ENCODE measurements around the gene HDGFL3.
A peak's percentile ranks its signal among the peaks of the same experiment; 100 is the strongest.

The HDGFL3 gene

DNA sequence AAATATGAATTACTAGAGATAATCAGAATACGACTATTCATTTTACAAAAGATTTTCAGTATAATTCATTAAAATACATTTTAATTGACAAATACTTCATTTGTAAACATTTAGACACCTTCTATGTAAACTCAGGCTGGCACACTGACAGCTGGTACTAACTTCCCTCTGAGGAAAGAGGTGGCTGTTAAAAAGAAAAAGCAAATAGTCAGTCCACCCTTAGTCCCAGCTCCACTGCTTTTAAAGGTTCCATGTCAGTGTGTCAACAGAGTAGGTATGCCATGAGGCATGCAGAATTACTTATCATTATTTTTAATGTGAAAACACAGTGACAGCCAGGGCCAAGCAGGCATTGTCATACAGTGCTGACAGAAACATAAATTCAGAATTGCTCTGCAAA, 84.1 kb downstream of the HDGFL3 start:
- no peak for DNase-seq

DNA sequence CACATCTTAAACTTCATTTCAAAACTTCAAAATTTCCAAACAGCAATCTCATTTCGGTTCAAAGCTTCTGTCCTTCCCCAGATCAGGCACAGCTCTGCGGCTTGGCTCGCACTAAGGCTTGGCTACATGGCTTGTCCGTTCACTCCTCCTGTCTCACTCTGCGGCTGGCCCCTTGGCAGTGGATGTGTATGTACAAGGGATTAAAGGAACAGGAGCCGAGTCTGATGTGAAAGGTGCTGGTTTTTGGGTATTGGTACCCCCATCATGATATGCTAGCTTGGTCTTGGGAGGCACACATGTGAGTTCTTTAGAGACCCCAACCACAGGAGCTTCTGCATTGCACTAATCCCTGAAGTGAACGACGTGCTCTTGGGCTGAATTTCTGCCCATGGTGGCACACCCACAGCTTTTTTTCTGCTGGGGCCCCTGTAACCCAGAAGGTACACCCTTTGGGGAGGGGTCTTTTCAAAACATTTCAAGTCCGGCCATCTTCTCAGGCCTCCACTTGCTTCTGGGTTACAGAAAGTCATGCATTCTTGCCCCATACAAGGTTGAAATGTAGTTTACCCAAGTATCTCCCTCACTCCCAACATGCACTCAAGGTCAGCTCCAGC, 87.5 kb downstream of the HDGFL3 start:
- DNase-seq: no peak

DNA sequence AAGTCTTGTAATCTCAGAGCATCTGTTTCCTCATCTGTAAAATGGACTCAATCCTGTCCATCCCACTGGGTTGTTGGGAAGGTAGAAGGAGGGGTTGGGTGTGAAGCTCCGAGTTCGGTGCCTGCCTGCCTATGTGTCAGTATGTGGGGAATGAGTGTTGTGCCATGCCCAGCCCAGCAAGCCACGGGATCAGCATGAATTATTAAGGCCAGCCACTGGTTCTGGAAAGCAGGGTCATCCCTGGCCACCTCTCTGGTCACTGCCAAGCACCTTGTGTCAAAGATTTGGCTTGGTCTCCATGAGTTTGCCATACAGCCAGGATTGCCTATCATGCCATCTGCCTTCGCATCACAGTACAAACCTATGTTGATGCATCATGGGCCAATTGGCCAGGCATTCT, 88.7 kb downstream of the HDGFL3 start:
- DNase-seq: no peak

DNA sequence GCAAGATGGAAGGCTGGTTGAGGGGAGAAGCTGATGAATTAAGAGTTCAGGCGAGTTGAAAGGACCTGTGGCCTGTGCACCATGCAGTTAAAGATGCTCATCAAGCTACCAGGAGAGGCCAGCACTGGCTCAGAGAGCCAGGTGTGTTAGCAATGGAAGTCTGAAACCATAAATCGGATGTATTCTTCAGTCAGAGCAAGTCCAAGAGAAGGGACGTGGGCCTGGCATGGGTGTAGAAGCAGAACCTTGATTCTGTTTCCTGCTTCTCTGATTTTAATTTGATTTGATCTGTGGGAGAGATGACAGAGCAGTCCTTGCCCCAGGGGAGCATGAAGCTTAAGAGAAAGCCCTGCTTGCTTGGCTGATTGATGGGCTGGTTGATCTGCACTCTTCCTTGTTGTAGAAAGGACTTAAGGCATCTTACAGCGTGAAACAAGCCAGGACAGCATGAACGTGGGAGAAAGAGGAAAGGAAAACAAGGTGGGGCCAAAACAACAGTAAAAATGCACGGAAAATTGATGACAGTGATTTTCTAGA, 89.3 kb downstream of the HDGFL3 start:
- no peak for DNase-seq

DNA sequence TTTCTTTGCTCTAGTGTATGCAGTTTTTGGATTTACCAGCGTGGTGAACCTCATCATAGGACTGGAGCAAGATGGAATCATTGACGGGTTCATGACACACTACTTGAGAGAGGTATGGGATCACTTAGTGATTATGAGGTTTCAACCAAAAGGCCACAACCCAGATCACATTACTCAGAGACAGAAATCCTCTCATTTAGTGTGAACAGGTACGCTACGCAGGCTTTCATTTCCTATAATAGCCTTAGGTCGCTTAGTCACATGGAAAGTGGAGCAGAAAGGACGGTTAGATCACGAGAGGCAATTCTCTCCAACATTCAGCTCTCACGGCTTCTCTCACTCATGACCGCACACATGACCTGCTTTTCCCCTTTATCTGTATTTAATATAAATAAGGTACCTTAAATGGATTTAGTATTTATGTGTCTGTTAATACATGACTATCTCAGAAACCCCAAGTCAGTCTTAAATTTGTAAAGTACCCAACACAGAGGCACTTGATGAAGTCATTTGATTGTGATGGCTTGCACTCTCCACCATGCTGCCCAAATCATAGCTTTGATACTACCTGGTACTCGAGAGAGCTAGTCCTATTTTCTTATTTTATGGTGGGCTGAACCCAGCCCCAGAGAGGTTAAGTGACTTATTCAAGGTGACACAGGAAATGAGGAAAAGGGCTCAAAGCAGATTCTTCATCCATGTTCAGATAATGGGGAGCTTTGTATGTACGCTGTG, 91.6 kb downstream of the HDGFL3 start:
- DNase-seq: no peak

DNA sequence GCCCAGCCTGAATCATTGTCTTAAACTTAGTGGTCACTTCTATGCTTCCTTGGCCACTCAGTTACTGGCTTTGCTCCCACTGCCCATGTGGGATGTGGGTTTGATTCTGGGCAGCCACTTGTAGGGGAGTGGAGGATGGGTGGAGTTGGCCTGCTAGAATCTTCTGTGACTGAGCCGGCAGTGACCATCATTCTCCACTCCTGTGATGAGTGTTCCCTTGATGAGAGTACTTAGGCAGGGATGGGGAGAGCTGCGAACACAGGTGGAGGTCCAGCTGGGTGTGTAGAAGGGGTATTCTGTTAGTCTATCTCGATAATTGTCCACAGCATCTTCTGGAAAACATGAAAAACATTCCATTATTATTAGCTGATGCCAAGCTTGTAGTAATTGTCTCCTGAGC, 92.2 kb downstream of the HDGFL3 start:
- DNase-seq: no peak

DNA sequence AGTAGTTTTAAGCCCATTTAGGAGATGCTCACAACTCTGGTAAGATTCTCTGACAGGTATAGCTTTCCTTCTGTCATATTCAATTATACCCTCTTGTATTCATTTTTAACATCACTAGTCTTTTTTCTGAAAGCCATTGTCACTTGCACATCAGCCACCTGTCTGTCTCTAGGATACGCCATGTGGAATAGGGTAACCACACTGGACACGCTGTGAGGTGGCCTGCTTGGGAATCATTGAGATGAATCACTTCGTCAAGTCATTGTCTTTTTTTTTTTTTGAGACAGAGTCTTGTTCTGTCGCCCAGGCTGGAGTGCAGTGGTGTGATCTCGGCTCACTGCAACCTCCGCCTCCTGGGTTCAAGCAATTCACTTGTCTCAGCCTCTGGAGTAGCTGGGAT, 92.8 kb downstream of the HDGFL3 start:
- no peak for DNase-seq

DNA sequence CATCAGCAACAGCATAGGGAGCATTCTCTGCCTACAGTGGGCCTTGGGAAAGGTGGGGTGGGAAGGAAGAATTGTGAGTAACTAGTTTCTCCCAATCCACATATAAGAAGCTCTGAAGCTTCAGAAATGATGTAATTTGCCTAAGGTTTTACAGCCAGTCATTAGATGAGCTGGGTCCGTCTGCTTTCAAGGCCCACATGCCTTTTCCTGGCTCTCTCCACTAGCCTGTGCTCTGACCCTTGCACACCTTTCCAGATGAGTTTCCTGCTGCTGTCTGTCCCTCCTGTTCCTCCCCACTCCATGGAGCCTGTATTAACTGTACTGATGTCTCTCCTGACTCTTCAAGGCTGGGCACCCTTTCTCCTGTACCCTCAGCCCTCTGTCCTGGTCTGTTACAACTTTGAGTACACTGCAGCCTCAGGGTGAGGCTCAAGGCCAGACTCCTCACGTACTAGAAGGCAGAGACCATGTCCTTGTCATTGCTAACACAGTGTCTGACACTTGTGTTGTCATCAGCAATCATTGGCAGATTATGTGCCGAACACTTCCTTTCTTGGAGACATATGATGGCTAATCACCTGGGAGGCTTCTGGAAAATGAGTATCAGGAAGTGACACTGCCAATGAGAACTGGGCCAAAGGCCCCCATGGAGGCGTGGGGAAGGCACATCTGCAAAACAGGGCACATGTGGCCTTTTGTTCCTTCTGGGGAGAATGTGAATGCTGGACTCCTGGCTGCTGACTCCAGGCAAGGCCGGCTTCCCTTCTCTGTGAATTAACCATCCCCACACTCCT, 93.5 kb downstream of the HDGFL3 start:
- DNase-seq: no peak

DNA sequence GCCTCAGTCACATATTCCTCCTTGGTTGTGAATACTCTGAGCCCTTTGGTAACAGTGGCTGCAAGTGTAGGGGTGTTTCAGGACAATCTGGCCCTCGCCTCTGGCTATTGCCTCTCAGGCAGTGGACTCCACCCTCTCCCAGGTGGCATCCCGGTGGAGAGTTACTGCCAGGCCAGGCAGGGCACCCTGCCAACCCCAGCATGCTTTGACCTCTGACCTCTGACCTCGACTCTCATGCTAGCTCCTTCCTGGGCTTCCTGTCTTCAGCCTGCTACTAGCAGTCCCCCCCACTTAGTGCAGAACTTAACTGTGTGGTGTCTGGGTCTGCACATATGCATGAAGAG, 94.7 kb downstream of the HDGFL3 start:
- no peak for DNase-seq

DNA sequence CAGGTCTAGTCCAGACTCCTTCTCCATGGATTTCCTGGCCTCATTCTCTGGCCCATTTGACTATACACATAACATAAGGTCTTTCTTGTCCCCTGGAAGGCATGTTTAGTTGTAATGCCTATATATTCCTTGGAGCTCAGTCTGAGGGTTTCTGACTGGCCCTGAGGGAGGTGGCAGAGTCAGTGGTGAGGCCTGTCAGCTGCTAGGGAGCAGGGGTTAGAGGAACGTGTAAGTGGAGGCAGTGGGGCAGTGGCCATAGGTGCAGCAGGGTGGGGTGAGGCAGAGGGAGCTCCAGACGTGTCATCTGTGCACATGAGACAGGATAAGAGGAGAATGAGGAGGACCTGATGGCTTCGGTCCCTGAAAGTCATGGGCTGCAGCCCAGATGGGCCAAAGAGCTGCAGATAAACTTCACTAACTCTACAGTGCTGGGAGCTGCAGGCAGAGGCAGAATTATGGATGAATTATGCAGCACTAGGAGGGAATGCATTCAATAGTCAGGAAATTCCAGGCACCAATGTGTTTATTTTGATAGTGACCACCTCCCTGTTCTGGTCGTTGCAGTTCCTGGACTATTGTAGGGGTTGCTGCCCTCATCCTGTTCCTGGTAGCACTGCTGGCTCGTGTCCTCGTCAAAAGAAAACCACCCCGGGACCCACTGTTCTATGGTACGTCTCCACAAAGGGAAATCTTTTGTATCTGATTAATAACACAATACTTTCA, 95.2 kb downstream of the HDGFL3 start:
- no peak for DNase-seq

DNA sequence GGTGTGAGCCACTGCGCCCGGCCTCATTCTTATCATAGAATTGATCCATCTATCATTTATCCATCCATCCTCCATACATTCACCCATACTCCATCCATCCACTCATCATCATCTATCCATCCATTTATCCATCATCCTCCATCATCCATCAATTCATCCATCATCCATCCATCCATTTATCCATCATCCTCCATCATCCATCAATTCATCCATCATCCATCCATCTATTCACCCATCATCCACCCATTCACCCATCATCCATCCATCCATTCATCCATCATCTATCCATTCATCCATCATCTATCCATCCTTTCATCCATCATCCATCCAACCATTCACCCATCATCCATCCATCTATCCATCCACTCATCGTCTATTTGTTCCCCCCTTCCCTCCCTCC, 96.5 kb downstream of the HDGFL3 start:
- DNase-seq: no peak

DNA sequence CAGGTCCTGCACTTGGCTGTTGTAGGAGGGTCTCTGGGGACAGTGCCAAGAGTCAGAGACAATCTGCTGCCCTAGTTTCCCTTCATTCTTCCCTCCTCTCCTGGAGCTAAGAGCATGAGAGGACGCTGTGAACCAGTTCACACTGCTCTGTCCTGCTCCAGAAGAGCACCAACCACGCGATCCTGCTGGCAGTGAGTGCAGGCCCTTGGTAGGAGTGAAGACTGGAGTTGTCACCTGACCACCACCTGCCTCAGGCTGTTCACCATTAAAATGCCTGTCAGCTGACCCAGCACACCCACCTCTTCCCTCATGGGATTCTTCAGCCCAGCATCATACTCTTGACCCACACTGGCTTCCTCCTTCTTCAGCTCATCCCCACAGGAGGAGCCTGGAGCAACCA, 97.2 kb downstream of the HDGFL3 start:
- no peak for DNase-seq

DNA sequence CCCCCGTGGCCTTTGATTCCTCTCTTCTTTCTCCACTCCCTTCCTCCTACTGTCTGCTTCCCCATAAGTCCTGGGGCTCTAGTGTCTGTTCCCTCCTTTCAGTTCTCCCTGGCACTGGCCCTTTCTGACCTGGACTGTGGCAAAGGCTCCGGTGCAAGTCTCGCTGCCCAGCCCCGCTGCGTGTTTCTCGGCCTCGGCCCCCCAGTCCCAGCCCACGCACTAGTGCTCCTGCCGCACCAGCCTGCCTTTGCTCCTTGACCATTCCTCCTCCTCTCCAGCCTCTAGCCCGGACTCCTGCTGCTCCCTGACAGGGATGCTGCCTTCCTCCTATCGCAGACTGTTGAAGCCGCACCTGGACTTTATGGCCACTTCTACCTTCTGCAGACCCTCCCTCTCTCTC, 98.1 kb downstream of the HDGFL3 start:
- no peak for DNase-seq

DNA sequence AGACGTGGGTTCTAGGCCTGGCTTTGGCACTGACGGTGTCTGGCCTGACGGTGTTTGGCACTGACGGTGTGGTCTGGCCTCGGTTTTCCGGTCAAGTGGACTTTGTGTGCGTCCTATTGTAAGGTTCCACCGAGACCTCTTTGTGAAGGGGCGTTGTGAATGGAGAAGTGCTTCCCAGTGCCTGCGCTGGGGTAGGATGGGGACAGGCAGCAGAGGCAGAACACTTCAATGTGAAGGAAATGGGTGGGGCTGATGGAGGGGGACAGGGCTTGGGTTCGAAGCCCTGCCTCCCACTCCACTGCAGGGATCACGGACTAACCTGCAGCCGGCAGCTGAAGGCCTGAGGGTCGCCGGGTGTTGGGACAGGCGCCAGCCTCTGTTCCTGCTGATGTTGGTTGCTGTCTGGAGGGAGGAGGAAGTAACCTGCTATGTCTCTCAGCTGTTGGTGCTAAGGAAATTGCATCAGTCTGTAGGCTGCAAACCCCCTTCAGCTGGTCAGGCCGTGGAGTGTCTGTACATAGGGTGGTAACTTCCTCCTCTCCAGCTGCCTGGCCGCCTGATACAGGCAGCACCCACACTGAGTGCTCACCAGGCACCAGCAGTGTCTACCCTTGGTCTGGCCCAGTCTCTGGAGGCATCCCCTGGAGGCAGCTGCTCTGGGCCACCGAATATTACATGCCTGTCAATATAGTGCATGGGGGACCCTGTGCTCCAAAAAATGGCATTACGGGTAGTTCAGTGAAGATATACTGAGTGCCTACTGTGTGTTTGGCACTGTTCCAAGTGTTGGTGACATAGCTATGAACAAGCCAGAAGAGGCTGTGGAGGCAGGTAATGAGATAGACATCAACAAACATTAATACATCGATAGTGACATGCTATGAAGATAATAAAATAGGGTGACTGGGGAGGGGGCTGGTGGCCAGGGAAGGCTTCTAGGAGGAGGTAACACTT, 99.1 kb downstream of the HDGFL3 start:
- DNase-seq: peak; percentile 84

DNA sequence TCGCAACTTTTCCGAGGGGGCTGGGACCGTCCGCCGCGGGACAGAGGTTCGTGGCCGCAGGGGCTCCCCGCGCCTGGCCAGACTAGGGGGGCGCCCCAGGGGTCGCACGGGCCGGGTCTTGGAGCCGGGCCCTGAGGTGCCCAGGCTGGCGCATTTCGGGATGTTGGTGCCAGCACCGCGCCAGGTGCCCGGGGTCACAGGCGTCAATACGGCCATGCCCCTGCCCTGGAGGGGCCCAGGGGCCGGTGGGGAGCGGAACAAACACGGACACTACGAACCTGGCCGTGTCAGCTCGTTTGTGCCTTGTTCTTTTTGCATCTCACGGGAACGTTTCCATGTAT, 99.8 kb downstream of the HDGFL3 start:
- DNase-seq: no peak

DNA sequence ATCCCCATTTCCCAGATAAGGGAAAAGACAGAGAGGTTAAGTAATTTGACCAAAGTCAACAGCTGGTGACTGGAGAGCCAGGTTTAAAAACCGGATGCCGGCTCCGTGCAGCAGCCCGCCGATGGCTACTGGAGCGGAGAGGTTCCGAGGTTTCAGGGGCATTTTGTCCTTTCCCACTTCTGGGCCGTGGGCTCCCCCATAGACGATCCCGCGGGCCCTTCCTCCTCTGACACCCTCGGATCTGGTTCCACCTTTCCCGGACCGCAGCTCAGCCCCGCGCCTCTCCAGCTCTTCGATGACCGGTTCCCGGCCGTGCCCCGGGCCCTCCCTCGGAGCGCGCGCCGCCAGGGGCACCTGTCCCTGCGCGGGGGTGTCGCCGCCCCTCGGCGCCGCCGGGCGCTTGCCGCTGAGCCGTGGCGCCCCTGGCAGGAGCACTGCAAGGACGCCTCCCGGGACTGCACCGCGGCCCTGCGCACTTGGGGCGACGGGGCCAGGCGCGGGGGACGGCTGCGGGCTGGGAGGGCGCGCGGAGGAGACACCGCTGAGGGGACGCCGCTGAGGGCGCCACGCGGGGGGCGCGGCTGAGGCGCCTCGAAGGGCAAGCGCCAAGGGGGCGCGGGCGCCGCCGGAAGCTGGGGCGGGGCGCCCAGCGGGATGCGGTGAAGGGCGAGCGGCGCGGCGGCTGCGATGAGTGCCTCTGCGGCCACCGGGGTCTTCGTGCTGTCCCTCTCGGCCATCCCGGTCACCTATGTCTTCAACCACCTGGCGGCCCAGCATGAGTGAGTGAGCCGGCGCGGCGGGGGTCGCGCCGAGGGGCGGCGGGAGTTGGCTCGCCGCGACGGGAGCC, 100.4 kb downstream of the HDGFL3 start, which contains the start of gene TM6SF1:
TSS of gene TM6SF1 (plus strand) at position 652 of the 847 bp plus-strand sequence. CDS start at position 688, 36 bp downstream.
- DNase-seq: no peak

DNA sequence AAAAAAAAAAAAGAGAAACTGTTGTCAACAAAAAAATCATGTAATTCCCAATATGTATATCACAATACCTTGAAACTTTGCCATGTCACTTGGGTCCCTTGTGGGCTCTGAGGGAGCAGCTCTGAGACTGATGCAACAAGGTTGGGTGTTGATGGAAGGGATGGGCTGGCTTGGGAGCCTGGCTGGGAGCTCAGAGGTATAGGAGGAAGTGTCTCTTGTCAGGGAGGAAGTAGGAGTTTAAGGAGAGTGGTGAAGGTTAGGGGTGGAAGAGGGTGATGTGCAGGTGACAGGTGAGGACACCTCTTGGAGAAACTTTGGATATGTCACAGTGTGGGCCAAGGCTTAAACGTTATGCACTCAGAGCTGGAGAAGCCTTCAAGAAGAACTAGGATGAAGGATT, 102.2 kb downstream of the HDGFL3 start:
- DNase-seq: no peak

DNA sequence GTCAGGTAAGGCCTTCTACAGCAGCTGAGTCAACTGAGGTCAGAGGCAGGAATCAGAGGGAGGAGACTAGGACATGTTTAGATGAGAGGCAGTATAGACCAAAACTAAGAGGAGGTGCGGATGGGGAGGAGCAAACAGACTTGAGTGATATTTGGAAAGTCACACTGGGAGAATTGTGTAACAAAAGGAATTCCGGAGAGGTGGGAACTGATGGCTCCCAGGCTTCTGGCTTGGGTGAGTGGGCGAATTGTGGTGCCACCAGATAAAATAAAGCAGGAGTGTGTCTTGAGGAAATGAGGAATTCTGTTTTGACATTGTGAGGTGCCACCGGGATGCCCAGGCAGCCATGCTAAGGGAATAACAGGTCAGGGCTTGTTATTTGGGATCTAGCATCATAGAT, 103.5 kb downstream of the HDGFL3 start:
- no peak for DNase-seq

DNA sequence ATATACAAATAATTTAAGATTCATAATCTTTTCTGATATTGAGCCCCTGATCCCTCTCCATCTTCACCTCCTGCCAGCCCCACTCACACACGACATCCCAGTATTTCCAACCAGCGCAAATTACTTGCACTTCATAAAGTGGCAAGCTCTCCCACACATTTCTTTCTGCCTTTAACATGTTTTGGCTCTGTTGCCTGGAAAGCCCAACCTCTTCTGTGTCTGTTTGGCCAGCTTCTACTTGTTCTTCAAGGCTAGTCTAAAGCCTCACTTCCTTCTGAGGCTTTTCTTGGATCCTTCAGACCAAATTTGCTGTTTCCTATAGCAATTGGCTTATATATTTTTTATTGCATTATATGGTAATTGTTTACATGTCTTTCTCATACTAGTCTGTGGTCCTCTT, 105.3 kb downstream of the HDGFL3 start:
- no peak for DNase-seq

DNA sequence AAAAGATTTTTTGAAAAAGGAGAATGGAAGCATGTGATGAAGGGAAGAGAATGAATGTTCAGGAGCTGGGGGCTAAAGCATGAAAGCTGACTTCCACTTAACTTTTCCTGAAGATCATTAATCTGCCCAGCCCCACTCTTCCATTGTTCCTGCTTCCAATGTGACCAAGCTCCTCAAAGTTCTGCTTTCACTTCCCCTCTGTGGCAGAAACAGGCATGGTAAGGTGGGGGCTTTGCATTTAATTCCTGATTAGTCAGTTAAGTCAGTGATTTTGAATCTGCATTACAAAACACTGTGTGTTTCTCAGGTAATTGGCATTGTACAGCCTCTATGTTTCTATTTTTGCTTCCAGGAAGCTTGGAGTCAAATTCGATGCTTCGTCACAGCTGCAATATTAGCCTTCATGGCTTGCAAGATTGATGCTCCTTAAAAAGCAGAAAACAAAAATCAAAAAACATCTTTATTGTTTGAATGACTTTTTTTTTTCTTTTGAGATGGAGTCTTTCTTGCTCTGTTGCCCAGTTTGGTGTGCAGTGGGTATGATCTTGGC, 107.5 kb downstream of the HDGFL3 start:
- DNase-seq: no peak

DNA sequence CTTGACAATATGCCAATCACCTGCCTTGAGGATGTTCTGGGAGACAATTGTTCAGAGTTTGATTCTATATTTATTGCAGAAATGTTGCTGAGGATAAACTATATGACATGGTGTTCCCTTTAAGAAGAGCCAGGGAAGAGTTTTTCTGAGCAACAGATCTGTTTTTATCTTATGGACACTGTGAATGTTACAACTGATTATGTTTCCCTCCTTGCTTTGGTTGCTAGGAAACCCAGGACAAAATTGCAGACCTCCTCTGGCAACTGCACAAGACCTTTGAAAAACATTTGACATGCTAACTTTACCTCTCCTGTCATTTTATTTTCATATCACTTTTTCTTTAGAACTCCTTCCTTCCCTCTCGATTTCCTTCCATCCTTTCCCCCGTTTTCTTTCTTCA, 108.3 kb downstream of the HDGFL3 start:
- no peak for DNase-seq

Measured in SIG-M5 (cell line).